OCI-LY7 (cell line): ENCODE measurements around the gene SLC2A13. TPM values are rescaled to one million over a fixed set of nuclear protein-coding genes. Genes with fewer than 3 reads are reported as not detected.

Source experiments
- BruUV-seq: library from RNA; stranded (reverse); fragments of 400-500 nt; replicated peaks from 2 replicates; lab custom pipeline; 2021; lab: Mats Ljungman, UMichigan
- CTCF ChIA-PET: fragments of 300-600 bp; sonication (Branson Sonifier 250); formaldehyde crosslinking; loops from one replicate; lab custom pipeline; 2022; ENCODE audit warnings: antibody characterized with exemption; ENCODE audit not compliant: unreplicated experiment; lab: Charles Lee
- POLR2A ChIA-PET: fragments of 300-600 bp; sonication (Branson Sonifier 250); formaldehyde crosslinking; loops from one replicate; lab custom pipeline; 2022; ENCODE audit warnings: antibody characterized with exemption; lab: Charles Lee
- DNase-seq: peaks from one replicate; pipeline ENCODE4 v3.0.0-alpha.2; 2015; ENCODE audit warnings: low spot score
- H2AFZ ChIP-seq: fragments of 200-600 bp; sonication (generic), shearing (Covaris generic); 2 replicates; pipeline ENCODE4 v1.6.1; 2014; ENCODE audit warnings: mild to moderate bottlenecking, antibody characterized with exemption, low read length, moderate library complexity
- H3K27ac ChIP-seq: fragments of 200-600 bp; sonication (generic); 2 replicates; pipeline ENCODE4 v1.5.1; 2014; ENCODE audit warnings: mixed run types, low read depth, mild to moderate bottlenecking, moderate library complexity, low read length, inconsistent platforms; ENCODE audit not compliant: poor library complexity, severe bottlenecking
- H3K36me3 ChIP-seq: fragments of 200-600 bp; sonication (generic); 2 replicates; pipeline ENCODE4 v1.6.1; 2014; ENCODE audit warnings: mild to moderate bottlenecking, antibody characterized with exemption, low read length, moderate library complexity, mixed read lengths; ENCODE audit not compliant: insufficient read depth
- H3K4me1 ChIP-seq: fragments of 200-600 bp; sonication (generic); 2 replicates; pipeline ENCODE4 v1.5.1; 2014; ENCODE audit warnings: mild to moderate bottlenecking, low read length; ENCODE audit not compliant: insufficient read depth, poor library complexity, severe bottlenecking
- H3K4me2 ChIP-seq: fragments of 200-600 bp; sonication (generic); 2 replicates; pipeline ENCODE4 v1.6.1; 2014; ENCODE audit warnings: mild to moderate bottlenecking, low read length
- H3K4me3 ChIP-seq: fragments of 200-600 bp; sonication (generic); 2 replicates; pipeline ENCODE4 v1.5.1; 2014; ENCODE audit warnings: mild to moderate bottlenecking, low read depth, low read length; ENCODE audit not compliant: poor library complexity, severe bottlenecking
- H3K79me2 ChIP-seq: fragments of 200-600 bp; sonication (generic); 2 replicates; pipeline ENCODE4 v1.6.1; 2016; ENCODE audit warnings: low read depth, mild to moderate bottlenecking, low read length, moderate library complexity, mixed read lengths; ENCODE audit not compliant: insufficient read depth
- H3K9me2 ChIP-seq: fragments of 200-600 bp; sonication (generic); 2 replicates; pipeline ENCODE4 v1.6.1; 2016; ENCODE audit warnings: mild to moderate bottlenecking, low read length, mixed read lengths; ENCODE audit not compliant: insufficient read depth
- H3K9me3 ChIP-seq: fragments of 200-600 bp; sonication (generic); 2 replicates; pipeline ENCODE4 v1.6.1; 2014; ENCODE audit warnings: mild to moderate bottlenecking, mixed run types, low read length, mixed read lengths
- H4K20me1 ChIP-seq: fragments of 200-600 bp; sonication (generic); 2 replicates; pipeline ENCODE4 v1.6.1; 2014; ENCODE audit warnings: mild to moderate bottlenecking, antibody characterized with exemption, low read length, moderate library complexity, mixed read lengths; ENCODE audit not compliant: insufficient read depth
- EZH2phosphoT487 ChIP-seq: fragments of 200-600 bp; sonication (generic); IDR thresholded peaks from 2 replicates; pipeline ENCODE4 v1.6.1; 2018; ENCODE audit warnings: low read depth, borderline replicate concordance, mild to moderate bottlenecking, mixed run types, antibody characterized with exemption, low read length, moderate library complexity, mixed read lengths
- intact Hi-C: fragments of 100-400 bp; cut with micrococcal nuclease; formaldehyde crosslinking; loops from one replicate; pipeline ENCODE4 v1.10.0; 2022; ENCODE audit not compliant: unreplicated experiment
- total RNA-seq, 2 experiments: library from RNA; depleted of rRNA in 1 of 2; stranded (reverse); fragments of >200 nt in 1 of 2; shearing (Covaris generic) in 1 of 2; gene quantifications; 2 replicates each; pipeline ENCODE4 v1.2.3, GENCODE V29; 2014 to 2022
- TF ChIP-seq, protein P1 (sequence below): fragments of 200-600 bp; sonication (generic); conservative IDR thresholded peaks from 2 replicates; pipeline ENCODE4 v1.5.1; 2014; ENCODE audit warnings: mild to moderate bottlenecking, antibody characterized with exemption, low read length, moderate library complexity, mixed read lengths

The SLC2A13 gene
- total RNA-seq, 2 experiments from 2014 or later = 12.4 to 16.5 TPM

DNA sequence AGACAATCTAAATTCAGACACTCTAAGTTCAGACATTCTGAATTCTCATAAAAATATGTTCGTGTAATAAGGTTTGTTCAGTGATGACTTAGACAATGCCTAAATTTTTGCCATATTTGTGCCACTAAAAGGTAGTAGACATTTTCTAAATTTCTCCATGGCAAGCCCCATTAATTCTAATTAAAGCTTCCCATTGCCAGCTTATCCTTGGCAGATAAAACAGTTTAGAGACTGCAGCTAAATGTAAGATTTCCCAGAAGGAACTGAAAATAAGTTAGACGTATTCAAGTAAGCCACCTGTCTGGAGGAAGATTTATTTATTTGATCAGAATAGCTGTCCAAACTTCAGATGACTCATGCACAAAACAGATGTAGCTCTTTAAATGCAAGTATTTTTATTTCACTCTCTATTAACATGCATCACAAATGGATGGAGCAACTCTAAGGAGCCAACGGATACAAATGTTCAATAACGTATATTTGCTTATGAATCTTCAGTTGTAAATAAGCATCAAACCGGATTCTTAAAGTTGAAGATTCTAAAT lies 130.4 kb downstream of the SLC2A13 start:
- Histone ChIP-seq H2AFZ (no peak overlapping the region), H3K4me3 (no peak overlapping the region), H3K4me2 (no peak overlapping the region), H3K36me3 (no peaks in the 10 kb centered on the region), H3K27ac (no peak overlapping the region), H4K20me1 (no peaks in the 10 kb centered on the region), H3K9me3 (0 out of 2 replicates have a peak, but pooled peaks cover 2% of the 10 kb centered on the region), H3K4me1 (no peaks in the 10 kb centered on the region), H3K9me2 (no peaks in the 10 kb centered on the region), H3K79me2 (no peaks in the 10 kb centered on the region)
- intact Hi-C loops = no loop called here
- ChIA-PET CTCF (no interaction called here), POLR2A (interaction anchor here (0.6 to 1.4 kb wide), 4 partner anchors 11 to 126 kb away, joined by 3 to 4 read pairs (median 4); no protein-coding TSS in a partner anchor)
- no peak for DNase-seq
- BruUV-seq = no TSS peak
- TF ChIP-seq EZH2phosphoT487 = no peak
- TF ChIP-seq, protein P1, sequence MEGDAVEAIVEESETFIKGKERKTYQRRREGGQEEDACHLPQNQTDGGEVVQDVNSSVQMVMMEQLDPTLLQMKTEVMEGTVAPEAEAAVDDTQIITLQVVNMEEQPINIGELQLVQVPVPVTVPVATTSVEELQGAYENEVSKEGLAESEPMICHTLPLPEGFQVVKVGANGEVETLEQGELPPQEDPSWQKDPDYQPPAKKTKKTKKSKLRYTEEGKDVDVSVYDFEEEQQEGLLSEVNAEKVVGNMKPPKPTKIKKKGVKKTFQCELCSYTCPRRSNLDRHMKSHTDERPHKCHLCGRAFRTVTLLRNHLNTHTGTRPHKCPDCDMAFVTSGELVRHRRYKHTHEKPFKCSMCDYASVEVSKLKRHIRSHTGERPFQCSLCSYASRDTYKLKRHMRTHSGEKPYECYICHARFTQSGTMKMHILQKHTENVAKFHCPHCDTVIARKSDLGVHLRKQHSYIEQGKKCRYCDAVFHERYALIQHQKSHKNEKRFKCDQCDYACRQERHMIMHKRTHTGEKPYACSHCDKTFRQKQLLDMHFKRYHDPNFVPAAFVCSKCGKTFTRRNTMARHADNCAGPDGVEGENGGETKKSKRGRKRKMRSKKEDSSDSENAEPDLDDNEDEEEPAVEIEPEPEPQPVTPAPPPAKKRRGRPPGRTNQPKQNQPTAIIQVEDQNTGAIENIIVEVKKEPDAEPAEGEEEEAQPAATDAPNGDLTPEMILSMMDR = no peak

DNA sequence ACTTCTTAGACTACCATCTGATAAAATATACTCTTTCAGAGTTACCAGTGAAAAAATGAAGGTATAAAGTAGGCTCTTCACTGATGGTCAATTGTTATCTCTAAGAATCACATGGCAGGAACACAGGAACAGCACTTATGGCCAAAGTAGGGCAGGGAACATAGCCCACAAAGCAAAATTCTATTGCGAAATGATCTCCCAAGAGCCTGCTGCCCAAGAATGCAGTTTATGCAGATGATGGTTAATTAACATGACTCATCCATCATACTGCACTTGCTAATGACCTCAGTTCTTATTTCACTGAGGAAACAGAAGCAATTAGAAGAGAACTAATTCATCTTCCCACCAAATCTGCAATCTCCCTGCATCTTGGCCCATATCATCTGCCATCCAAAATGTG lies 133.8 kb downstream of the SLC2A13 start:
- H3K9me2 ChIP-seq = no peaks in the 10 kb centered on the region
- ChIA-PET CTCF (no interaction called here), POLR2A (no interaction called here)
- no peaks in the 10 kb centered on the region for H3K4me1 ChIP-seq
- no peak overlapping the region for H3K4me3 ChIP-seq
- intact Hi-C loops = no loop called here
- H3K27ac ChIP-seq = no peak overlapping the region
- no peaks in the 10 kb centered on the region for H3K36me3 ChIP-seq
- no peaks in the 10 kb centered on the region for H4K20me1 ChIP-seq
- no peak for DNase-seq
- 0 out of 2 replicates have a peak, but pooled peaks cover 3% of the 10 kb centered on the region for H3K9me3 ChIP-seq
- no peak overlapping the region for H3K4me2 ChIP-seq
- TF ChIP-seq EZH2phosphoT487 = no peak
- TF ChIP-seq, protein P1 = no peak
- no peaks in the 10 kb centered on the region for H3K79me2 ChIP-seq
- BruUV-seq = no TSS peak
- no peak overlapping the region for H2AFZ ChIP-seq

DNA sequence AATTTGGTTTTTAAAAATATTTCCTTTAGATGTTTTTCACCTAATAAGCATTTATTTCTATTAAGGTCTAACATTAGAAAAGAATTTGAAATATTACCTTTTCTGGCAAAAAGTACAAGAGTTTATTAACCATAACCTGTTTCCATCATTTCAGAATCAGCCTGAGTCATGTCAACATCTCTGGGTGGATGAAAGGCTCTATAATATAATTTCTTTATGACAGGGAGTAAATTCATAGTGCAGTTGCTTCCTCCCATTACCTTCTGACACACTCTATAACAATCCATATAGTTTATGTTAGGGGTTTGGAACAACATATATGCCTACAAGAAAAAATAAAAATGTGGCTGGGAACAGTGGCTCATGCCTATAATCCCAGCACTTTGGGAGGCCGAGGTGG lies 134.5 kb downstream of the SLC2A13 start:
- ChIA-PET POLR2A (no interaction called here), CTCF (no interaction called here)
- Histone ChIP-seq H3K4me2 (no peak overlapping the region), H3K79me2 (no peaks in the 10 kb centered on the region), H3K9me2 (no peaks in the 10 kb centered on the region), H3K36me3 (no peaks in the 10 kb centered on the region), H3K4me3 (no peak overlapping the region), H2AFZ (no peak overlapping the region), H4K20me1 (no peaks in the 10 kb centered on the region), H3K4me1 (no peaks in the 10 kb centered on the region), H3K27ac (no peak overlapping the region), H3K9me3 (0 out of 2 replicates have a peak, but pooled peaks cover 3% of the 10 kb centered on the region)
- no peak for TF ChIP-seq EZH2phosphoT487
- TF ChIP-seq, protein P1 = no peak
- intact Hi-C loops = no loop called here
- no peak for DNase-seq
- no TSS peak for BruUV-seq
